ENCODE results near the gene AKT3.
"Not testable (repeated sequence)": the region's sequence is repeated elsewhere in the genome, so short reads cannot be mapped to it uniquely, and the experiment has no call there.

Gene AKT3

GRCh38 chr1:243680860-243681259 is 169.2 kb downstream of the AKT3 start:
- DNase-seq (ENCODE audit: low spot score): no peak
- no peak overlapping the region for H3K4me3 ChIP-seq (ENCODE audit: severe bottlenecking)
- H3K4me1 ChIP-seq (ENCODE audit: insufficient read depth, poor library complexity, severe bottlenecking): no peaks in the 10 kb centered on the region
- H3K27me3 ChIP-seq (ENCODE audit: insufficient read depth, poor library complexity, severe bottlenecking): no peaks in the 10 kb centered on the region
- no peak for TF ChIP-seq CTCF (IDR thresholded peaks at IDR 0.05; ENCODE audit: poor library complexity, severe bottlenecking)
- ATAC-seq (ENCODE audit: low read depth): no peak
- 0 out of 2 replicates have a peak, but pooled peaks cover 3% of the 10 kb centered on the region for H3K36me3 ChIP-seq (ENCODE audit: low read depth)
- no peaks in the 10 kb centered on the region for H3K9me3 ChIP-seq (ENCODE audit: severe bottlenecking)
- H3K27ac ChIP-seq (ENCODE audit: poor library complexity, severe bottlenecking): no peak overlapping the region

GRCh38 chr1:243672539-243673074 is 177.4 kb downstream of the AKT3 start:
- Histone ChIP-seq H3K27me3 (ENCODE audit: insufficient read depth, poor library complexity, severe bottlenecking) (no peaks in the 10 kb centered on the region), H3K36me3 (ENCODE audit: low read depth) (no peaks in the 10 kb centered on the region), H3K4me1 (ENCODE audit: insufficient read depth, poor library complexity, severe bottlenecking) (no peaks in the 10 kb centered on the region), H3K4me3 (ENCODE audit: severe bottlenecking) (no peak overlapping the region), H3K27ac (ENCODE audit: poor library complexity, severe bottlenecking) (no peak overlapping the region), H3K9me3 (ENCODE audit: severe bottlenecking) (no peaks in the 10 kb centered on the region)
- TF ChIP-seq CTCF (IDR thresholded peaks at IDR 0.05; ENCODE audit: poor library complexity, severe bottlenecking): no peak
- DNase-seq (ENCODE audit: low spot score): no peak
- ATAC-seq (ENCODE audit: low read depth): no peak

GRCh38 chr1:243667591-243667990 is 182.5 kb downstream of the AKT3 start:
- no peaks in the 10 kb centered on the region for H3K36me3 ChIP-seq (ENCODE audit: low read depth)
- no peaks in the 10 kb centered on the region for H3K27me3 ChIP-seq (ENCODE audit: insufficient read depth, poor library complexity, severe bottlenecking)
- H3K4me1 ChIP-seq (ENCODE audit: insufficient read depth, poor library complexity, severe bottlenecking): no peaks in the 10 kb centered on the region
- no peak for DNase-seq (ENCODE audit: low spot score)
- H3K27ac ChIP-seq (ENCODE audit: poor library complexity, severe bottlenecking): no peak overlapping the region
- no peak for ATAC-seq (ENCODE audit: low read depth)
- H3K9me3 ChIP-seq (ENCODE audit: severe bottlenecking): no peaks in the 10 kb centered on the region
- H3K4me3 ChIP-seq (ENCODE audit: severe bottlenecking): no peak overlapping the region
- no peak for TF ChIP-seq CTCF (IDR thresholded peaks at IDR 0.05; ENCODE audit: poor library complexity, severe bottlenecking)

GRCh38 chr1:243667133-243667532 is 182.9 kb downstream of the AKT3 start:
- H3K27me3 ChIP-seq (ENCODE audit: insufficient read depth, poor library complexity, severe bottlenecking): no peaks in the 10 kb centered on the region
- ATAC-seq (ENCODE audit: low read depth): no peak
- no peaks in the 10 kb centered on the region for H3K4me1 ChIP-seq (ENCODE audit: insufficient read depth, poor library complexity, severe bottlenecking)
- no peaks in the 10 kb centered on the region for H3K9me3 ChIP-seq (ENCODE audit: severe bottlenecking)
- H3K27ac ChIP-seq (ENCODE audit: poor library complexity, severe bottlenecking): no peak overlapping the region
- no peak overlapping the region for H3K4me3 ChIP-seq (ENCODE audit: severe bottlenecking)
- no peak for TF ChIP-seq CTCF (IDR thresholded peaks at IDR 0.05; ENCODE audit: poor library complexity, severe bottlenecking)
- DNase-seq (ENCODE audit: low spot score): no peak
- no peaks in the 10 kb centered on the region for H3K36me3 ChIP-seq (ENCODE audit: low read depth)

GRCh38 chr1:243663651-243664050 is 186.4 kb downstream of the AKT3 start:
- H3K27me3 ChIP-seq (ENCODE audit: insufficient read depth, poor library complexity, severe bottlenecking): no peaks in the 10 kb centered on the region
- no peak for ATAC-seq (ENCODE audit: low read depth)

GRCh38 chr1:243662169-243662568 is 187.9 kb downstream of the AKT3 start:
- DNase-seq (ENCODE audit: low spot score); H3K4me1 ChIP-seq (ENCODE audit: insufficient read depth, poor library complexity, severe bottlenecking); H3K36me3 ChIP-seq (ENCODE audit: low read depth); ATAC-seq (ENCODE audit: low read depth); H3K9me3 ChIP-seq (ENCODE audit: severe bottlenecking); H3K4me3 ChIP-seq (ENCODE audit: severe bottlenecking); H3K27ac ChIP-seq (ENCODE audit: poor library complexity, severe bottlenecking); H3K27me3 ChIP-seq (ENCODE audit: insufficient read depth, poor library complexity, severe bottlenecking): not testable (repeated sequence)

More at GRCh38 chr1:243663651-243664050, 186.4 kb downstream of the AKT3 start:
- Histone ChIP-seq H3K9me3 (ENCODE audit: severe bottlenecking) (no peaks in the 10 kb centered on the region), H3K27ac (ENCODE audit: poor library complexity, severe bottlenecking) (no peak overlapping the region), H3K4me1 (ENCODE audit: insufficient read depth, poor library complexity, severe bottlenecking) (no peaks in the 10 kb centered on the region), H3K4me3 (ENCODE audit: severe bottlenecking) (no peak overlapping the region), H3K36me3 (ENCODE audit: low read depth) (no peaks in the 10 kb centered on the region)
- no peak for DNase-seq (ENCODE audit: low spot score)
- no peak for TF ChIP-seq CTCF (IDR thresholded peaks at IDR 0.05; ENCODE audit: poor library complexity, severe bottlenecking)
